PC-9 (cell line): Measurements from ENCODE around the gene GMDS. TPM values are rescaled to one million over a fixed set of nuclear protein-coding genes. Genes with fewer than 3 reads are reported as not detected.

Source experiments
- BruUV-seq: library from RNA; stranded (reverse); fragments of 400-500 nt; replicated peaks from 2 replicates; lab custom pipeline; 2021; lab: Mats Ljungman, UMichigan
- CTCF ChIA-PET: fragments of 300-600 bp; sonication (Branson Sonifier 250); formaldehyde crosslinking; loops from one replicate; lab custom pipeline; 2022; ENCODE audit warnings: antibody characterized with exemption; lab: Charles Lee
- POLR2A ChIA-PET: fragments of 300-600 bp; sonication (Branson Sonifier 250); formaldehyde crosslinking; loops from one replicate; lab custom pipeline; 2022; ENCODE audit warnings: antibody characterized with exemption; ENCODE audit not compliant: unreplicated experiment; lab: Charles Lee
- DNase-seq, 2 experiments: peaks; one replicate each; pipeline versions ENCODE4 v3.0.0 to v3.0.0-alpha.2; 2015 to 2022; ENCODE audit warnings: mixed read lengths in 1 of 2
- H2AFZ ChIP-seq: fragments of 200-600 bp; sonication (generic); 2 replicates; pipeline ENCODE4 v1.8.1; 2017; ENCODE audit warnings: antibody characterized with exemption
- H3F3A ChIP-seq: fragments of 200-600 bp; sonication (generic); 2 replicates; pipeline ENCODE4 v1.8.1; 2017; ENCODE audit warnings: antibody characterized with exemption, mild to moderate bottlenecking, low read depth; ENCODE audit not compliant: insufficient read depth
- H3K27ac ChIP-seq: fragments of 200-600 bp; sonication (generic); 2 replicates; pipeline ENCODE4 v1.6.1; 2016; ENCODE audit warnings: mixed run types
- H3K27me3 ChIP-seq: fragments of 200-600 bp; sonication (generic); 2 replicates; pipeline ENCODE4 v1.6.1; 2016; ENCODE audit warnings: low read depth, mixed run types; ENCODE audit not compliant: insufficient read depth
- H3K36me3 ChIP-seq: fragments of 200-600 bp; sonication (generic); 2 replicates; pipeline ENCODE4 v1.6.1; 2016; ENCODE audit warnings: low read depth, mixed run types
- H3K4me1 ChIP-seq: fragments of 200-600 bp; sonication (generic); replicated peaks from 2 replicates; pipeline ENCODE4 v1.6.1; 2016; ENCODE audit warnings: mixed run types; ENCODE audit not compliant: insufficient read depth
- H3K4me2 ChIP-seq: fragments of 200-600 bp; sonication (generic); 2 replicates; pipeline ENCODE4 v1.6.1; 2017; ENCODE audit warnings: mixed run types
- H3K4me3 ChIP-seq: fragments of 200-600 bp; sonication (generic); 2 replicates; pipeline ENCODE4 v1.6.1; 2016; ENCODE audit warnings: mixed run types
- H3K79me2 ChIP-seq: fragments of 200-600 bp; sonication (generic); 2 replicates; pipeline ENCODE4 v1.6.1; 2017; ENCODE audit warnings: low read depth, mixed run types
- H3K9me2 ChIP-seq: fragments of 200-600 bp; sonication (generic); 2 replicates; pipeline ENCODE4 v1.8.1; 2017; ENCODE audit warnings: mild to moderate bottlenecking; ENCODE audit not compliant: insufficient read depth
- H3K9me3 ChIP-seq: fragments of 200-600 bp; sonication (generic); 2 replicates; pipeline ENCODE4 v1.8.1; 2016; ENCODE audit warnings: low read depth; ENCODE audit not compliant: insufficient read depth
- H4K20me1 ChIP-seq: fragments of 200-600 bp; sonication (generic); 2 replicates; pipeline ENCODE4 v1.8.1; 2017; ENCODE audit not compliant: insufficient read depth
- CTCF ChIP-seq: fragments of 200-600 bp; sonication (generic); conservative IDR thresholded peaks from 2 replicates; pipeline ENCODE4 v1.6.1; 2017; ENCODE audit warnings: mixed run types, antibody characterized with exemption, mild to moderate bottlenecking, moderate library complexity
- EZH2 ChIP-seq: fragments of 200-600 bp; sonication (generic); IDR thresholded peaks from 2 replicates; pipeline ENCODE4 v1.8.0; 2017; ENCODE audit warnings: antibody characterized with exemption, low read depth
- intact Hi-C: fragments of 100-400 bp; cut with micrococcal nuclease; formaldehyde crosslinking; loops from one replicate; pipeline ENCODE4 v1.10.0; 2022; ENCODE audit not compliant: unreplicated experiment
- total RNA-seq: library from RNA; stranded (reverse); gene quantifications from 2 replicates; pipeline ENCODE4 v1.2.3, GENCODE V29; 2021

Gene GMDS
- total RNA-seq, 1 experiment from 2014 or later = 30.1 TPM

DNA sequence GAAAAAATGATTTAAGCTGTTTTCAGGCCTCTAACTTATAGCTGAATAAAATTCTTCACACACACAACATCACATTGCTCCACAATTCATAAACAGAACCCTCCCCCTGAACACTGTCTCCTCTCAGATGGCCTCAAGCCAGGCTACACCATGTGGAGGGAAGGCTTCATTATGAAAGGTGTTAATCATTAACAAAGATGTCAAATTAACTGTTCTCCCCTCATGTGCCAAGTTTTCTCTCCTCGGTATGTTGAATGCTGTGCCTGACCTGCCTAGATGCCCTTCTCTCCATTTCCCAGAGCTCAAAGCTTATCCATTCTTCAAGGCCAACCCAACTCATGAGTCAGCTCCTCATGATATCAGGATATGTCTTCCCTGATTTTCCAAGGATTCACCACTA lies 210.4 kb downstream of the GMDS start:
- DNase-seq = no peak
- TF ChIP-seq CTCF (no peak), EZH2 (no peak)
- Histone ChIP-seq H3K36me3 (no peaks in the 10 kb centered on the region), H3K27ac (no peak overlapping the region), H3F3A (no peaks in the 10 kb centered on the region; the same call in 1 of the 2 replicates), H3K4me3 (no peak overlapping the region), H3K4me2 (no peak overlapping the region), H2AFZ (no peak overlapping the region), H3K4me1 (peaks cover 5% of the 10 kb centered on the region), H3K9me2 (no peaks in the 10 kb centered on the region), H4K20me1 (no peaks in the 10 kb centered on the region), H3K27me3 (no peaks in the 10 kb centered on the region), H3K79me2 (no peaks in the 10 kb centered on the region), H3K9me3 (no peaks in the 10 kb centered on the region)
- ChIA-PET CTCF (no interaction called here), POLR2A (interaction anchor here (0.7 kb wide), 1 partner anchor 387 kb away, joined by 8 read pairs; no protein-coding TSS in a partner anchor)
- intact Hi-C loops = no loop called here
- BruUV-seq = no TSS peak

DNA sequence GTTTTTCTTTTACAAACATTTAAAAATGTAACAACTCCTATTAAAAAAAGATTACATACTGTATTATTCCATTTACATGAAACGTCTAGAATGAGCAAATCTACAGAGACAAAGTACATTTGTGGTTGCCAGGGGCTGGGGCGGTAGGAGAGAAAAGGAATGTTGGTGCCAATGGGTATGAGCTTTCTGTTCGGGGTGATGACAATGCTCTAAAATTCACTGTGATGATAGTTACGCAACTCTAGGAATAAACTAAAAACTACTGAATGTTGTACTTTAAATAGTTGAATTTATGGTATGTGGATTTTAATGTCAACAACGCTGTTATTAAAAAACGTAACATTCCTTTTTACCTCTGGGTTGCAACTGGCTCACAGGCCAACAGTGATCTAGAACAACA lies 211.1 kb downstream of the GMDS start:
- H3K4me1 ChIP-seq = peaks cover 13% of the 10 kb centered on the region
- BruUV-seq = no TSS peak

GRCh38 chr6:2033544-2033943 lies 211.9 kb downstream of the GMDS start:
- CTCF ChIA-PET = no interaction called here
- intact Hi-C loops = no loop called here
- H3K4me2 ChIP-seq = no peak overlapping the region
- H3K9me3 ChIP-seq = no peaks in the 10 kb centered on the region
- H4K20me1 ChIP-seq = no peaks in the 10 kb centered on the region
- BruUV-seq = no TSS peak
- no peaks in the 10 kb centered on the region for H3K9me2 ChIP-seq
- no peak overlapping the region for H3K4me3 ChIP-seq
- POLR2A ChIA-PET = interaction anchor here (0.5 to 0.7 kb wide), 2 partner anchors 103 to 325 kb away, joined by 6 to 9 read pairs; no protein-coding TSS in a partner anchor
- H3K4me1 ChIP-seq = peaks cover 20% of the 10 kb centered on the region
- H3K27ac ChIP-seq = no peak overlapping the region
- no peaks in the 10 kb centered on the region for H3K79me2 ChIP-seq
- H3F3A ChIP-seq = peaks cover 11% of the 10 kb centered on the region
- H2AFZ ChIP-seq = no peak overlapping the region
- TF ChIP-seq EZH2 = no peak
- no peak for TF ChIP-seq CTCF
- no peaks in the 10 kb centered on the region for H3K27me3 ChIP-seq
- DNase-seq = no peak
- H3K36me3 ChIP-seq = no peaks in the 10 kb centered on the region

More for the DNA sequence above, 211.1 kb downstream of the GMDS start:
- Histone ChIP-seq H2AFZ (no peak overlapping the region), H3K9me2 (no peaks in the 10 kb centered on the region), H4K20me1 (no peaks in the 10 kb centered on the region), H3K9me3 (no peaks in the 10 kb centered on the region), H3K27ac (no peak overlapping the region), H3K4me3 (no peak overlapping the region), H3K36me3 (no peaks in the 10 kb centered on the region), H3K4me2 (no peak overlapping the region), H3K79me2 (no peaks in the 10 kb centered on the region), H3K27me3 (no peaks in the 10 kb centered on the region), H3F3A (peaks cover 4% of the 10 kb centered on the region; the same call in 1 of the 2 replicates)
- intact Hi-C loops = no loop called here
- POLR2A ChIA-PET = interaction anchor here (0.5 kb wide), 1 partner anchor 104 kb away, joined by 6 read pairs; no protein-coding TSS in a partner anchor
- CTCF ChIA-PET = no interaction called here
- TF ChIP-seq EZH2 = no peak
- DNase-seq = no peak
